ENCODE measurements around the gene TTC28. TPM values are rescaled to one million over a fixed set of nuclear protein-coding genes. Genes with fewer than 3 reads are reported as not detected.

The TTC28 gene
- total RNA-seq, 2 donors from 2014 or later: 5.7 to 6.0 TPM

- Mint-ChIP-seq H3K4me1 (ENCODE audit: low read depth in 2 of 2) (no peaks in the 10 kb centered on the region), H3K36me3 (no peaks in the 10 kb centered on the region), H3K4me3 (no peak overlapping the region), H3K27ac (no peak overlapping the region), H3K9me3 (no peaks in the 10 kb centered on the region), H3K27me3 (peaks cover 19 to 25% of the 10 kb centered on the region in 2 donors)
- ATAC-seq (no peak), DNase-seq (ENCODE audit: low spot score) (no peak)
Measured at GRCh38 chr22:28034760-28035401, 644.8 kb downstream of the TTC28 start.

DNA sequence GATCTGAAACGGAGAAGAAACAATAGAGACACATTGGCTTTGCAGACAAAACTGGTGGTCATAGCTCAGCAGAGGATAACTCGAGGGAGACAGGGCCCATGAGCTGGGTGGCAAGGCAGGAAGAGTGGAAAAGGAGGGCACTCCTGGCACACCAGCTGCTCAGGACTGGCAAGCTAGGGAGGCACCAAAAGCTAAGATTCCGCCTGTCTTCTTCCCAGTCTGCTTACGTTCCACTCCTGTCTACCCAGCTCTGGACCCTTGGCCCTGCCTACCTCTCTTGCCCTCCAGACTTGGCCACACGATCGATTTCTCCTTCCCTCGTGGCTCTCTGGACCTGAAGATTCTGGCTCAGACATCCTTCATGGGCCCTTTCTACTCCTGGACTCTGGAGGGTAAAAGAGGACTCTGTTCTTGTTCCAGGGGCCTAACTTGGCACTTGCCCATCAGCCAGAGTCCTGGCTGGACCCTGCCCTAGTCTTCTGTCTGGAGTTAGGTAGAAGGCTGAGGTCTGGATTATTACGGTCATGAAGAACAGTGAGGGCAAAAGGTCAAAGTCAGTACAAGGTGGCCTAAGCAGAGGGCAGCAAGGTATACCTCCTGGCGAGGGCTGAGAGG is 645.4 kb downstream of the TTC28 start:
- Mint-ChIP-seq H3K4me3 (no peak overlapping the region), H3K36me3 (no peaks in the 10 kb centered on the region), H3K27ac (no peak overlapping the region), H3K27me3 (peaks cover 13 to 20% of the 10 kb centered on the region in 2 donors), H3K9me3 (no peaks in the 10 kb centered on the region), H3K4me1 (ENCODE audit: low read depth in 2 of 2) (no peaks in the 10 kb centered on the region)
- DNase-seq (ENCODE audit: low spot score) (no peak), ATAC-seq (no peak)

DNA sequence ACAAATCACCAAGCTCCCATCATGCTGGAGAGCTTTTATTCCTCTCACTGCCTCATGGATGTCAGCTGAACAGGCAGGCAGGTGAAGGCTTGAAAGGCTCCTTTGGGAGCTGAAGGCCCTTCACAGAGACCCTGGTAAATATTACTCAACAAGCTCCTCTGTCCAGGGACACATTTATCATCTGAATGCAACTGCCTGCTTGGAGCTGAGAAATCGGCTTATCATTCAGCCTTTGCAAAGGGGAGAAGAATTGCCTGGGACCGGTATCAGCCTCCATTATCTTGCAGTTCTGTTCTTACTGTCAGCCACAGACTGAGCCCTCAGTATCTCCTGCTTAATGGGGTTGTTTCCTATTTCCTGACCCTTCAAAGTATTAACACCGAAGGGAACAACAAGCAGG is 646.8 kb downstream of the TTC28 start:
- Mint-ChIP-seq H3K9me3 (no peaks in the 10 kb centered on the region), H3K27ac (no peak overlapping the region), H3K4me1 (ENCODE audit: low read depth in 2 of 2) (no peaks in the 10 kb centered on the region), H3K27me3 (peaks cover 12 to 19% of the 10 kb centered on the region in 2 donors), H3K36me3 (no peaks in the 10 kb centered on the region), H3K4me3 (no peak overlapping the region)
- no peak for ATAC-seq
- DNase-seq (ENCODE audit: low spot score): no peak

- peaks cover 9 to 13% of the 10 kb centered on the region in 2 donors for H3K27me3 Mint-ChIP-seq
- no peak for ATAC-seq
- no peak for DNase-seq (ENCODE audit: low spot score)
- no peaks in the 10 kb centered on the region for H3K4me1 Mint-ChIP-seq (ENCODE audit: low read depth in 2 of 2)
- no peaks in the 10 kb centered on the region for H3K36me3 Mint-ChIP-seq
- no peaks in the 10 kb centered on the region for H3K9me3 Mint-ChIP-seq
- no peak overlapping the region for H3K27ac Mint-ChIP-seq
- no peak overlapping the region for H3K4me3 Mint-ChIP-seq
Measured at GRCh38 chr22:28031383-28031922, 648.2 kb downstream of the TTC28 start.

DNA sequence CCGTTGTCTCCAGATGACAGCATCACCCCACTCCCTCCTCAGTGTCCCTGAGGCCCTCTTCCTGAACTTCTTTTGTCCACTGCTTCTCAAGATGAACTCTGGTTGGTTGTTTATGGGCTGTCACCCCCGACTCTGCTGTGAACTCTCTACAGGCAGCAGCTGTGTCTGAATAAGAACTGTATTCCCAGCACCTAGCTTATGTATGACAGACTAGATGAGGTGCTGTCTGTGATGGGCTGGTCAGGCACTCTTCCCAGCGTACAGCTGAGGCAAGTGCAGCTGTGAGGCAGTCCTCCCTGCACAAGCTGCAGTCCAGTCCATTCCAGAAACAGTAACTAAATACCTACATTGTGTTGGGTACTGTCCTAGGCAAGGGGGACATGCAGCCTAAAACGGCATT is 649.2 kb downstream of the TTC28 start:
- no peak for ATAC-seq
- H3K27me3 Mint-ChIP-seq: peaks cover 0 to 8% of the 10 kb centered on the region in 2 donors
- no peak overlapping the region for H3K4me3 Mint-ChIP-seq
- no peaks in the 10 kb centered on the region for H3K36me3 Mint-ChIP-seq
- no peaks in the 10 kb centered on the region for H3K9me3 Mint-ChIP-seq
- H3K4me1 Mint-ChIP-seq (ENCODE audit: low read depth in 2 of 2): no peaks in the 10 kb centered on the region
- no peak overlapping the region for H3K27ac Mint-ChIP-seq
- DNase-seq (ENCODE audit: low spot score): no peak

GRCh38 chr22:28029956-28030355 is 649.7 kb downstream of the TTC28 start:
- H3K36me3 Mint-ChIP-seq: no peaks in the 10 kb centered on the region
- H3K9me3 Mint-ChIP-seq: no peaks in the 10 kb centered on the region
- ATAC-seq (no peak), DNase-seq (ENCODE audit: low spot score) (no peak)
- H3K27ac Mint-ChIP-seq: no peak overlapping the region
- peaks cover 0 to 4% of the 10 kb centered on the region in 2 donors for H3K27me3 Mint-ChIP-seq
- H3K4me1 Mint-ChIP-seq (ENCODE audit: low read depth in 2 of 2): no peaks in the 10 kb centered on the region
- no peak overlapping the region for H3K4me3 Mint-ChIP-seq

DNA sequence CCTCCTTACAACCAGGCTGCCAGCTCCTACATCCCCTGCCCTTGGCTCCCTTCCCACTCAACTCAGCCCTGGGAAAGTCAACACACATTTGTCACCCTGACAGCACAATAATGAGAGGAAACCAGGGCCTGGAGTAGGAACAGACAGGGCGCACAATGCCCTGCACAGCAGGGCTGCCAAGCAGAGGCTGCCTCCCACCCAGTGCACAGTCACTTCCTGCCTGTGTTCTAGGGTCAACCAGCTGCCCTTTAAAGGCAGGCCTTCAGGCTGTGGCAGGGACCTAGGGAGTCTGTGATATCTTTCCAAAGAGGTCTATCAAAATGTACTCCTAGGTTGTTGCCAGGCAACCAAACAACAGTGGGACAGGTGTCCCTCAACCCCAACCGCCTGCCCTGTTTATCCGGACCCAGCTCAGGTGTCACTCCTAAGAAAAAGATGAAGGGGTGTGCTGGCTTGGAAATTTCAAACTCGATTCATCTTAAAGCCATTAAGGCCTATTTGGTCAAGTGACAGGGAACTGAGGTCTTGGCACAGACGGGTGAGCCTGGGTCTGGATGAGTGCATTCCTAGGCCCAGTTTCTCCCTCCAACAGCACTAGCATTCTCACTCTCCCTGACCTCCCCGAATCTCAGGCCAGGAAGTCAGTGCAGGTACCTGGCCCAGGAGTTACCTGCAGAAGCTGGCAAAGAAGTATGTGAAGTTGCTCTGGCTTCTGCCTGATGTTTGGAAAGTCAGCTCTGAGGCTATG is 650.3 kb downstream of the TTC28 start:
- Mint-ChIP-seq H3K27ac (no peak overlapping the region), H3K4me1 (ENCODE audit: low read depth in 2 of 2) (no peaks in the 10 kb centered on the region), H3K9me3 (no peaks in the 10 kb centered on the region), H3K27me3 (peaks cover 0 to 3% of the 10 kb centered on the region in 2 donors), H3K4me3 (no peak overlapping the region), H3K36me3 (no peaks in the 10 kb centered on the region)
- DNase-seq (ENCODE audit: low spot score): no peak
- peak in 1 of 2 donors; percentile 15 for ATAC-seq

DNA sequence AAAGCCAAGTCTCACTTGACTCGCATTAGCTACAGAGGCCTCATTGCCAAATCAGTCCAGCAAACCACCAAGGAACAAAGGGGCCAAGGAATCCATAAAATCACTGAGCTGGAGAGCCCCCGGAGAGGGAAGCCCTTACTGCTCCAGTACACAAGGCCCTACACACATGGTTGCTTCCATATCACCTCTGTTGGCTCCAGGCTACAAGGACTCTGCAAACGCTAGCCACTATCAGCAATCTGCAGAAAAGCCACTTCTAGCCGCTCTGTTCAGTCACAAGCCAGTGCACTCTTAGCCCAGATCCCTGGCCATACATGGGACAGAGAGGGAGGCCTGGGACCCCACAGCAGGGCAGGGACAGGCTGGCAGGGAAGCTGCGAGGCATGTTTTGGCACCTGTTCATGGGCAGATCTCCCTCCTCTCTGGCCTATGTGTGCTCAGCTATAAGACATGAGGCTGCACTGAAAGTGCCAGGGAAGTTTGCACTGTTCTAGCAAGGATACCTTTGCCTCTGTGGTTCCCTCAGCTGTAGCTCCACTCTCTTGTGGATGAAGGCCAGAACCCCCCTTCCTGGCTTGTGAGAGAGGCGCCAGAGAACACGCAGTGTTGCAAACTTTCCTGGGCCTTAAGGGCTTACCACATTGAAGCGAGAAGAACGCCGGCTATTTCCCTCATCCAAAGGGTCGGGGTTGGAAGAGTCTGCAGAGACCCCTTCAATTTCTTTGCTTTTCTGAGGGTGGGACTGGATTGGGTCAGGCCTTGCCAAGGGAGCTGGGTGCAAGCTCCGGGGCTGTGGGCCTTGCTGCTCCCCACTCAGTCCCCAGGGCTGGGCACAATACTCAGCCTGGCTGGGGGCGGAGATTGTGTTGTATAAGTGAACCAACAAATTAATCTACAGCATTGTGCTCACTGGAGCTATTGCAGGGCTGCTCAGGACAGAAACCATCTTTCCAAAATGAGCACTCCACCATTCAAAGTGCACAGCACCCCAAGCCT is 651.9 kb downstream of the TTC28 start:
- Mint-ChIP-seq H3K4me3 (no peak overlapping the region), H3K36me3 (no peaks in the 10 kb centered on the region), H3K4me1 (ENCODE audit: low read depth in 2 of 2) (no peaks in the 10 kb centered on the region), H3K27ac (no peak overlapping the region), H3K9me3 (no peaks in the 10 kb centered on the region), H3K27me3 (no peaks in the 10 kb centered on the region)
- ATAC-seq (no peak), DNase-seq (ENCODE audit: low spot score) (no peak)

GRCh38 chr22:28025866-28026575 is 653.6 kb downstream of the TTC28 start:
- no peak overlapping the region for H3K27ac Mint-ChIP-seq
- DNase-seq (ENCODE audit: low spot score): no peak
- H3K4me1 Mint-ChIP-seq (ENCODE audit: low read depth in 2 of 2): no peaks in the 10 kb centered on the region
- no peak overlapping the region for H3K4me3 Mint-ChIP-seq
- ATAC-seq: peak in 1 of 2 donors; percentile 14
- H3K27me3 Mint-ChIP-seq: no peaks in the 10 kb centered on the region
- no peaks in the 10 kb centered on the region for H3K36me3 Mint-ChIP-seq
- H3K9me3 Mint-ChIP-seq: no peaks in the 10 kb centered on the region

- H3K4me1 Mint-ChIP-seq (ENCODE audit: low read depth in 2 of 2): no peaks in the 10 kb centered on the region
- H3K27ac Mint-ChIP-seq: no peak overlapping the region
- H3K36me3 Mint-ChIP-seq: no peaks in the 10 kb centered on the region
- no peak overlapping the region for H3K4me3 Mint-ChIP-seq
- H3K9me3 Mint-ChIP-seq: no peaks in the 10 kb centered on the region
- no peak for ATAC-seq
- no peaks in the 10 kb centered on the region for H3K27me3 Mint-ChIP-seq
- DNase-seq (ENCODE audit: low spot score): no peak
Measured at GRCh38 chr22:28025333-28025732, 654.3 kb downstream of the TTC28 start.

- H3K9me3 Mint-ChIP-seq: no peaks in the 10 kb centered on the region
- H3K36me3 Mint-ChIP-seq: no peaks in the 10 kb centered on the region
- no peak overlapping the region for H3K27ac Mint-ChIP-seq
- H3K27me3 Mint-ChIP-seq: no peaks in the 10 kb centered on the region
- no peak for ATAC-seq
- no peak overlapping the region for H3K4me3 Mint-ChIP-seq
- H3K4me1 Mint-ChIP-seq (ENCODE audit: low read depth in 2 of 2): no peaks in the 10 kb centered on the region
- no peak for DNase-seq (ENCODE audit: low spot score)
Measured at GRCh38 chr22:28024422-28024888, 655.2 kb downstream of the TTC28 start.

- H3K27ac Mint-ChIP-seq: no peak overlapping the region
- no peaks in the 10 kb centered on the region for H3K27me3 Mint-ChIP-seq
- no peak overlapping the region for H3K4me3 Mint-ChIP-seq
- no peaks in the 10 kb centered on the region for H3K36me3 Mint-ChIP-seq
- no peaks in the 10 kb centered on the region for H3K9me3 Mint-ChIP-seq
- no peak for DNase-seq (ENCODE audit: low spot score)
- no peak for ATAC-seq
- H3K4me1 Mint-ChIP-seq (ENCODE audit: low read depth in 2 of 2): no peaks in the 10 kb centered on the region
Measured at GRCh38 chr22:28023774-28024173, 655.9 kb downstream of the TTC28 start.

DNA sequence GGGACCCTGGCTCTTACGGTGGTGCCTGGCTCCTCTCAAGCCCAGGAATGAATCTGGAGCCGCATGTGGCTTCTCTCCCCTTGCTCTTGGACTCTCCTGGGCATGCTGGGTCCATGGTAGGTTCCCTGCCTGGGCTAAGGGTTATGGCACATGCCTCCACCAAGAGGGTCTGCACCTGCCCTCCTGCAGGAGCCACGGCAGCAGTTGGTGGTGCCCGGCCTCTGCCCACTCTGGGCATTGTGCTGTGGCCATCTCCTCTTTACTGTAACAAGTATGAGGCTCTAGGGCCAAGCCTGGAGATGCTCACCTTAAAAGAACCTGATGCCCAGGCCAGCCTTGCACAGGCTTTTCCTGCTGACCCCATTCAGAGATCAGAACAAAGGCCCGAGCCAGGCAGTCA is 656.6 kb downstream of the TTC28 start:
- ATAC-seq (no peak), DNase-seq (ENCODE audit: low spot score) (no peak)
- no peaks in the 10 kb centered on the region for H3K4me1 Mint-ChIP-seq (ENCODE audit: low read depth in 2 of 2)
- H3K4me3 Mint-ChIP-seq: no peak overlapping the region
- H3K36me3 Mint-ChIP-seq: no peaks in the 10 kb centered on the region
- no peaks in the 10 kb centered on the region for H3K9me3 Mint-ChIP-seq
- H3K27ac Mint-ChIP-seq: no peak overlapping the region
- no peaks in the 10 kb centered on the region for H3K27me3 Mint-ChIP-seq
